Measurements from ENCODE around the gene KIF12.

The KIF12 gene

DNA sequence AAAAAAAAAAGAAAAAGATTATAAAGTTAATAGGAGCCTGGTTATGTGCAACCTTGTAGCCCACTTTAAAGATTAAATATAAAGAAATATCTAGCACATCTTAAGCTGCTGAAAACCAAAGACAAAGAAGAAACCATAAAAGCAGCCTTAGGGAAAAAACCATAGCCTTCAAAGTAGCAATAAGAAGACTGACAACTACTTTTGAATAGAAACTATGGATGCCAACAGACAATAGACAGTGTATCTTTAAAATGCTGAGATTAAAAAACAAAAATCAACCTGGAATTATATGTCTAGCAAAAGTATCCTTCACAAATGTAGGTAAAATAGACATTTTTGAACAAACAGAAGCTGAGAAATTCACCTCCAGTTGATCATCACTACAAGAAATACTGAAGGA is 3.4 kb upstream of the KIF12 start:
- TF ChIP-seq, protein P1, sequence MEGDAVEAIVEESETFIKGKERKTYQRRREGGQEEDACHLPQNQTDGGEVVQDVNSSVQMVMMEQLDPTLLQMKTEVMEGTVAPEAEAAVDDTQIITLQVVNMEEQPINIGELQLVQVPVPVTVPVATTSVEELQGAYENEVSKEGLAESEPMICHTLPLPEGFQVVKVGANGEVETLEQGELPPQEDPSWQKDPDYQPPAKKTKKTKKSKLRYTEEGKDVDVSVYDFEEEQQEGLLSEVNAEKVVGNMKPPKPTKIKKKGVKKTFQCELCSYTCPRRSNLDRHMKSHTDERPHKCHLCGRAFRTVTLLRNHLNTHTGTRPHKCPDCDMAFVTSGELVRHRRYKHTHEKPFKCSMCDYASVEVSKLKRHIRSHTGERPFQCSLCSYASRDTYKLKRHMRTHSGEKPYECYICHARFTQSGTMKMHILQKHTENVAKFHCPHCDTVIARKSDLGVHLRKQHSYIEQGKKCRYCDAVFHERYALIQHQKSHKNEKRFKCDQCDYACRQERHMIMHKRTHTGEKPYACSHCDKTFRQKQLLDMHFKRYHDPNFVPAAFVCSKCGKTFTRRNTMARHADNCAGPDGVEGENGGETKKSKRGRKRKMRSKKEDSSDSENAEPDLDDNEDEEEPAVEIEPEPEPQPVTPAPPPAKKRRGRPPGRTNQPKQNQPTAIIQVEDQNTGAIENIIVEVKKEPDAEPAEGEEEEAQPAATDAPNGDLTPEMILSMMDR (IDR thresholded peaks at IDR 0.05; ENCODE audit: low read depth, low read length, poor library complexity, severe bottlenecking): no peak
- TF ChIP-seq EZH2phosphoT487 (IDR thresholded peaks at IDR 0.05; ENCODE audit: borderline replicate concordance, low read length): no peak
- H3K9me3 ChIP-seq (ENCODE audit: control insufficient read depth, insufficient read depth, low read length): no peaks in the 10 kb centered on the region; the same call in 1 of the 2 replicates
- H3K27me3 ChIP-seq (ENCODE audit: control insufficient read depth, low read length): peaks cover 6% of the 10 kb centered on the region; the same call in 1 of the 2 replicates
- H3K36me3 ChIP-seq (ENCODE audit: control insufficient read depth, low read length): no peaks in the 10 kb centered on the region
- H4K20me1 ChIP-seq (ENCODE audit: control insufficient read depth, insufficient read depth, low read depth, low read length): no peaks in the 10 kb centered on the region
- no peaks in the 10 kb centered on the region for H3K4me1 ChIP-seq (ENCODE audit: control insufficient read depth, low read length)
- no peak overlapping the region for H3K27ac ChIP-seq (ENCODE audit: low read depth, low read length)
- H3K79me2 ChIP-seq (ENCODE audit: control insufficient read depth, low read length): no peaks in the 10 kb centered on the region
- no peaks in the 10 kb centered on the region for H3F3A ChIP-seq (ENCODE audit: control insufficient read depth, insufficient read depth)
- H3K4me3 ChIP-seq (ENCODE audit: low read length): no peak overlapping the region
- H3K4me2 ChIP-seq (ENCODE audit: low read length): no peak overlapping the region
- no peaks in the 10 kb centered on the region for H3K9me2 ChIP-seq (replicated peaks; ENCODE audit: control insufficient read depth, low read length)

DNA sequence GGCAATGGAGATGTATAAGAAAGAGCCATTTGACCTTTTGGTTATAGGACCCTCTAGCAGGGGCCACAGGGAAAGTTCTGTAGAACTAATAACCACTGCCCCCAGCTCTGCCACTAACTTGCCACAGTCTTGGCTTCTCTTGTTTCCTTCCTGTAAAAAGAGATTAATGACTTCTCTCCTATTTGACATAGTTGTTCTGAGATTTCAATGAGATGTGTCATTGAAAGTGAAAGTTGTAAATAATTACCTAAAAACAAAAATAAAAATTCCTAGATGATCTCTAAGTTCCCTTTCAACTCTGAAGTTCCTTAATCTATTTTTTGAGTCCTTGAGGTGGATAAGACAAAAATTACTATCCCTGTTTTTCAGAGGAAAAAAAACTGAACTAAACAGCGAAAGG is 1.4 kb upstream of the KIF12 start:
- no peaks in the 10 kb centered on the region for H4K20me1 ChIP-seq (ENCODE audit: control insufficient read depth, insufficient read depth, low read depth, low read length)
- H3K9me3 ChIP-seq (ENCODE audit: control insufficient read depth, insufficient read depth, low read length): no peaks in the 10 kb centered on the region; the same call in 1 of the 2 replicates
- H3K4me3 ChIP-seq (ENCODE audit: low read length): no peak overlapping the region
- no peak for TF ChIP-seq EZH2phosphoT487 (IDR thresholded peaks at IDR 0.05; ENCODE audit: borderline replicate concordance, low read length)
- TF ChIP-seq, protein P1 (IDR thresholded peaks at IDR 0.05; ENCODE audit: low read depth, low read length, poor library complexity, severe bottlenecking): no peak
- H3K4me2 ChIP-seq (ENCODE audit: low read length): no peak overlapping the region
- no peak overlapping the region for H3K27ac ChIP-seq (ENCODE audit: low read depth, low read length)
- H3K9me2 ChIP-seq (replicated peaks; ENCODE audit: control insufficient read depth, low read length): no peaks in the 10 kb centered on the region
- H3F3A ChIP-seq (ENCODE audit: control insufficient read depth, insufficient read depth): no peaks in the 10 kb centered on the region
- H3K27me3 ChIP-seq (ENCODE audit: control insufficient read depth, low read length): peaks cover 6% of the 10 kb centered on the region; the same call in 1 of the 2 replicates
- H3K36me3 ChIP-seq (ENCODE audit: control insufficient read depth, low read length): no peaks in the 10 kb centered on the region
- H3K79me2 ChIP-seq (ENCODE audit: control insufficient read depth, low read length): no peaks in the 10 kb centered on the region
- H3K4me1 ChIP-seq (ENCODE audit: control insufficient read depth, low read length): no peaks in the 10 kb centered on the region

DNA sequence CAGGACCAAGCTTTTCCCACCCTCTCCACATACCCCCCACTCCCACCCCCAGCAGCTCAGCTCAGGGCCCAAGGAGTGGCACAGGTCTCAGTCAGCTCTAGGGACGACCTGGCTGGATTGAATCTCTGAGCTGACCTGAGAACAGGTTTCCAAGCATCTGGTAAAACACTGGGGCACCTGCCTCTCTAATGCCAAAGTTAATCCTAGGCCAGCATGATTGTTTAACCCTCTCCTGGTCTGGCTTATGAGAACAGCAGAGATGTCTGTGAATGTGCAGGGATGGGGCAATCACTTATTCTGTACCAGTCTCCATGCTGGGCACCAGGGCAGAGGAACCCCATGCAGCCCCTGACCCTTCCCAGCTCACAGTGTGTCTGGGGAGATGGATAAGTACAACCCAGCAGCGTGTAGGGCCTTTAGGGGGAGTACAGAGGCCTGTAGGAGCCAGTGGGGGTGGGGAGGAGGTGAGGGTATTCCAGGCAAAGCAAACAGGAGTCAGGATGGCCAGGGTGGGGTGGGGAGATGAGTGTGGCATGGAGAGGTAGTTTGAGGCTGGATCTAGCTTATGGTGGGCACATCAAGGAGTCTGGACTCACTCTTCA is 678 bp upstream of the KIF12 start:
- H3K79me2 ChIP-seq (ENCODE audit: control insufficient read depth, low read length): no peaks in the 10 kb centered on the region
- no peaks in the 10 kb centered on the region for H4K20me1 ChIP-seq (ENCODE audit: control insufficient read depth, insufficient read depth, low read depth, low read length)
- no peaks in the 10 kb centered on the region for H3K36me3 ChIP-seq (ENCODE audit: control insufficient read depth, low read length)
- H3F3A ChIP-seq (ENCODE audit: control insufficient read depth, insufficient read depth): no peaks in the 10 kb centered on the region
- TF ChIP-seq, protein P1 (IDR thresholded peaks at IDR 0.05; ENCODE audit: low read depth, low read length, poor library complexity, severe bottlenecking): no peak
- H3K9me3 ChIP-seq (ENCODE audit: control insufficient read depth, insufficient read depth, low read length): no peaks in the 10 kb centered on the region; the same call in 1 of the 2 replicates
- no peaks in the 10 kb centered on the region for H3K27me3 ChIP-seq (ENCODE audit: control insufficient read depth, low read length)
- H3K4me3 ChIP-seq (ENCODE audit: low read length): no peak overlapping the region
- H3K4me2 ChIP-seq (ENCODE audit: low read length): no peak overlapping the region
- no peaks in the 10 kb centered on the region for H3K4me1 ChIP-seq (ENCODE audit: control insufficient read depth, low read length)
- H3K27ac ChIP-seq (ENCODE audit: low read depth, low read length): no peak overlapping the region
- no peaks in the 10 kb centered on the region for H3K9me2 ChIP-seq (replicated peaks; ENCODE audit: control insufficient read depth, low read length)
